Measurements from ENCODE around the gene ZNF438. TPM values are rescaled to one million over a fixed set of nuclear protein-coding genes. Genes with fewer than 3 reads are reported as not detected.
"Not testable (repeated sequence)": the region's sequence is repeated elsewhere in the genome, so short reads cannot be mapped to it uniquely, and the experiment has no call there.

Gene ZNF438
- total and polyA plus RNA-seq, 10 of the 15 experiments (the other 5 are each of a cell fraction or from before 2014, with no cell fraction given), result 0.93 to 5.2 (median 1.9) TPM

DNA sequence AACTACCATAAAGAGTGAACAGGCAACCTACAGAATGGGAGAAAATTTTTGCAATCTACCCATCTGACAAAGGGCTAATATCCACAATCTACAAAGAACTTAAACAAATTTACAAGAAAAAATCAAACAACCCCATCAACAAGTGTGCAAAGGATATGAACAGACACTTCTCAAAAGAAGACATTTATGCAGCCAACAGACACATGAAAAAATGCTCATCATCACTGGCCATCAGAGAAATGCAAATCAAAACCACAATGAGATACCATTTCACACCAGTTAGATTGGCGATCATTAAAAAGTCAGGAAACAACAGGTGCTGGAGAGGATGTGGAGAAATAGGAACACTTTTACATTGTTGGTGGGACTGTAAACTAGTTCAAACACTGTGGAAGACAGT, 5.4 kb downstream of the ZNF438 start:
- not testable (repeated sequence) for FAIRE-seq; H3K9ac ChIP-seq (ENCODE audit: control insufficient read depth, insufficient read depth, low read length); H3K79me2 ChIP-seq (ENCODE audit: control insufficient read depth, insufficient read depth, low read length)

DNA sequence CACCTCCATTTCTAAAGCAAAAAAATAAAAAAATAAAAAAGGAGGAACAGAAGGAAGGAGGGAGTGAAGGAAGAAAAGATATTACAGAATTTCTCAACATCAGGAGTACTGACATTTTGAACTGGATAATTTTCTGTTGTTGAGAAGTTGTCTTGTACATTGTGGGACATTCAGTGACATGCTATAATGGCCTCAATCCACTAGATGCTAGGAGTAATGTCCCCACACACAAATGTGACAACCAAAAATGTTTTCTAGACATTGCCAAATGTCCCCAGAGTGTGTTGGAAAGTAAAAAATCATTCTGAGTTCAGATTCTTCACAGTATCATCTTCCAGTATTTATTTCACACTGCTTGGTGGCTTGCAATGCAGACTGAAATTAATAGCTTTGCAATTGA, 6.5 kb downstream of the ZNF438 start:
- no TSS peak for BruUV-seq (replicated peaks)
- Histone ChIP-seq H3K9ac (ENCODE audit: control insufficient read depth, insufficient read depth, low read length) (no peak overlapping the region), H3K27me3 (replicated peaks in 1 of 2; ENCODE audit: control insufficient read depth in 2 of 2, insufficient read depth in 2 of 2, low read length in 1 of 2) (no peaks in the 10 kb centered on the region), H3K4me1 (ENCODE audit: control insufficient read depth, insufficient read depth, low read length) (no peaks in the 10 kb centered on the region), H2AFZ (ENCODE audit: control insufficient read depth, low read depth, low read length) (no peak overlapping the region), H3K36me3 (ENCODE audit: control insufficient read depth in 2 of 2, insufficient read depth in 2 of 2, low read length in 1 of 2) (no peaks in the 10 kb centered on the region), H3K4me3 (no peak overlapping the region), H3K9me3 (replicated peaks; ENCODE audit: control insufficient read depth, insufficient read depth, low read length) (no peaks in the 10 kb centered on the region), H3K4me2 (ENCODE audit: control insufficient read depth, insufficient read depth) (no peak overlapping the region), H4K20me1 (ENCODE audit: control insufficient read depth, insufficient read depth) (no peaks in the 10 kb centered on the region), H3K27ac (ENCODE audit: control insufficient read depth, insufficient read depth) (no peak overlapping the region), H3K79me2 (ENCODE audit: control insufficient read depth, insufficient read depth, low read length) (no peaks in the 10 kb centered on the region)
- no peak for TF ChIP-seq EP300 (IDR thresholded peaks at IDR 0.05; ENCODE audit: borderline replicate concordance in 1 of 2, control insufficient read depth in 1 of 2, low read depth in 2 of 2, low read length in 2 of 2)
- TF ChIP-seq YY1 (IDR thresholded peaks at IDR 0.05; ENCODE audit: low read depth, low read length), result no peak
- TF ChIP-seq RB1 (IDR thresholded peaks at IDR 0.05; ENCODE audit: borderline replicate concordance), result no peak
- ChIA-PET CTCF (interaction anchor here (1.1 kb wide), 1 partner anchor 26 kb away, joined by 3 read pairs; no protein-coding TSS in a partner anchor), POLR2A (interaction anchor here (0.8 kb wide), 1 partner anchor 10 kb away, joined by 3 read pairs; no protein-coding TSS in a partner anchor), SMC1A (ENCODE audit: uncharacterized antibody, unreplicated experiment) (interaction anchor here (0.6 to 2.4 kb wide), 8 partner anchors 9 to 753 kb away, joined by 3 to 6 read pairs (median 4); no protein-coding TSS in a partner anchor), RAD21 (ENCODE audit: unreplicated experiment) (no interaction called here)
- ATAC-seq (no peak), DNase-seq (ENCODE audit: low read depth, low spot score) (no peak), FAIRE-seq (no peak)
- in situ Hi-C loops (cut with MboI), result no loop called here
- intact Hi-C loops (cut with micrococcal nuclease; ENCODE audit: unreplicated experiment), result no loop called here

More for the DNA sequence above, 5.4 kb downstream of the ZNF438 start:
- H3K4me2 ChIP-seq (ENCODE audit: control insufficient read depth, insufficient read depth); H3K36me3 ChIP-seq (ENCODE audit: control insufficient read depth in 2 of 2, insufficient read depth in 2 of 2, low read length in 1 of 2); intact Hi-C loops (cut with micrococcal nuclease; ENCODE audit: unreplicated experiment); CTCF ChIA-PET; H2AFZ ChIP-seq (ENCODE audit: control insufficient read depth, low read depth, low read length); H3K27me3 ChIP-seq (replicated peaks in 1 of 2; ENCODE audit: control insufficient read depth in 2 of 2, insufficient read depth in 2 of 2, low read length in 1 of 2); ATAC-seq; H3K4me1 ChIP-seq (ENCODE audit: control insufficient read depth, insufficient read depth, low read length); H3K4me3 ChIP-seq; in situ Hi-C loops (cut with MboI); POLR2A ChIA-PET; H3K9me3 ChIP-seq (replicated peaks; ENCODE audit: control insufficient read depth, insufficient read depth, low read length); H3K27ac ChIP-seq (ENCODE audit: control insufficient read depth, insufficient read depth); SMC1A ChIA-PET (ENCODE audit: uncharacterized antibody, unreplicated experiment); RAD21 ChIA-PET (ENCODE audit: unreplicated experiment); DNase-seq (ENCODE audit: low read depth, low spot score); BruUV-seq (replicated peaks); H4K20me1 ChIP-seq (ENCODE audit: control insufficient read depth, insufficient read depth): not testable (repeated sequence)
- 50% methylated on average over 1 of the region's 1 CpG for WGBS (ENCODE audit: insufficient coverage, insufficient replicate concordance, low lambda C conversion rate, missing lambda C conversion rate)
